HG03097 (cell line): ENCODE results near the gene LRRC4C.

Experiments used
- ATAC-seq: cut with Tn5 transposase; IDR thresholded peaks from one replicate; pipeline ENCODE4 v1.9.1; 2021; ENCODE audit not compliant: unreplicated experiment, low FRiP score

LRRC4C gene

DNA sequence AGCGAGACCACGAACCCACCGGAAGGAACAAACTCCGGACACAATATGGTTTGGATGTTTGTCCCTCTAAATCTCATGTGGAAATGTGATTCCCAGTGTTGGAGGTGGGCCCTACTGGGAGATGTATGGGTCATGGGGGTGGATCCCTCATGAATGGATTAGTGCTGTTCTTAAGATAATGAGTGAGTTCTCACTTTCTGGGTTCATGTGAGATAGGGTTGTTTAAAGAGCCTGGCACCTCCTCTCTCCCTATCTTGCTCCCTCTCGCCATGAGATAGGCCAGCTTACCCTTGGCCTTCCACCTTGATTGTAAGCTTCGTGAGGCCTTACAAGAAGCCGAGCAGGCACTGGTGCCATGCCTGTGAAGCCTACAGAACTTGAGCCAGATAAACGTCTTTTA lies 184.6 kb downstream of the LRRC4C start:
- ATAC-seq = no peak

DNA sequence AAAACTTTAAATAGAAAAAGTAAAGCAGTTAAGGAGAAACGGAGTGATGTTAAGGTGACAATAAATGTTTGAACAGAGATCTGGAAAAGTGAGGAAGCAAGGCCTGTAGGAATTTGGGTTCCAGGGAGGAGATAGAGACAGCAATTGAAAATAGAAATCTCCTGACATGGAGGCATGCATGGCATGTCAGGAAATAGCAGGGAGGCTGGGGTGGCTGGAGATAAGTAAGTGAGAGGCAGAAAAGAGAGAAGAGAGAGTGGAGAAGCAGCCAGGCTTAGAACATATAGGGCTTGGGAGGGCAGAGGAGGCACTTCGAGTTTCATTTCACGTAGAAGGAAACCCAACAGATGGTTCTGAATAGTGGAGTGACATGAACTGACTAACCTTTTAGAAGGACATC lies 185.5 kb downstream of the LRRC4C start:
- no peak for ATAC-seq

DNA sequence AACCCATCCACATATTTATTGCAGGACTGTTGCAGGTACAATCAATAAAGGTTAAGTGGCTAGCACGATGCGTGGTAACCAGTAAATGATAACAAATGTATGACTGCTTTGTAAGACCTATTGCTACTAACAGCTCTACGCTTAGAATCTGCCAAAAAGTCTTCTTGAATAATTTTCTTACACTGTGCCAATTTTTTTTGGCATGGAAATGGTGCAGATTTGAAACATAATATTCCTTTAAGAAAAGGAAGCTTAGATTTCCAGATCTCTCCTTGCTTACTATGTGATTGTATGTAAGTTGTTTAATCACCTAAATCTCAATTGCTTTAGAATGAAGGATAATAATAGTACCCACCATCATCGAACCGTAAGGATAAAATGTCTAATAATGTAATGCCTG lies 192.0 kb downstream of the LRRC4C start:
- no peak for ATAC-seq

DNA sequence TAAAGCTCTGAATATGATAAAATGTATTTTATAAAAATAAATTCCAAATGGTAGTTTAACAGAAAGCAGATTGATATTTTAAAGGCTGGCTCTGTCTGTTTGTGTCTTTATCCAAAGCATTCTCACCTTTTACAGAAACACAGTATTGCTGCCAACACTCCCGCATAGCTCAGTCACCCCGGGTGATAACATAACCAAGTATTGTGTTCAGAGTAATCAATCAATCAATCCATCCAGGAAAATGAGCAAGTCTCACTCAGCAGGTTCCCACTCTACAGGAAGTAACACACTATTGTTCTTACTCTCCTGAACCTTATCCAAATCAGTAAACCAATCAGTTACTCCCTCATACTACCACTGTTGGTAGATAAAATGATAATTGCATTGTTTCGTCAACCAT lies 203.4 kb downstream of the LRRC4C start:
- no peak for ATAC-seq

DNA sequence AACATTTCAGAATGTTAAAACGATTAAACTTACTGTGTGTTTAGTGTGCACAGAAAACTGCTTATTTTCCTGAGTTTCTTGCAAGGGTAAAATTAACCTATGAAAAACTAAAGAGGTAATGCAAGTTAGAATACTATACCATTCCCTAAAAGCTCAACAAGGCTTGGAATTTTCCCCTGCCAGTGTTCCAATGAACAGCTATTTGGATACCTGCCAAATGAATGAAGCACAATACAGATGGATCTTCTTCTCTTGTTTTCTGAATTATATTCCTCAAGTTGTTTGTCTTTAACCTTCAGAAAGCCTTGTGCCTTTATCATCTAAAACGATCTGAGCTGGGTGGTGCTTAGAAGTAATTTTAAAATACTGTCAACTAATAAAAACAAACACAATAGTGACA lies 204.5 kb downstream of the LRRC4C start:
- no peak for ATAC-seq

DNA sequence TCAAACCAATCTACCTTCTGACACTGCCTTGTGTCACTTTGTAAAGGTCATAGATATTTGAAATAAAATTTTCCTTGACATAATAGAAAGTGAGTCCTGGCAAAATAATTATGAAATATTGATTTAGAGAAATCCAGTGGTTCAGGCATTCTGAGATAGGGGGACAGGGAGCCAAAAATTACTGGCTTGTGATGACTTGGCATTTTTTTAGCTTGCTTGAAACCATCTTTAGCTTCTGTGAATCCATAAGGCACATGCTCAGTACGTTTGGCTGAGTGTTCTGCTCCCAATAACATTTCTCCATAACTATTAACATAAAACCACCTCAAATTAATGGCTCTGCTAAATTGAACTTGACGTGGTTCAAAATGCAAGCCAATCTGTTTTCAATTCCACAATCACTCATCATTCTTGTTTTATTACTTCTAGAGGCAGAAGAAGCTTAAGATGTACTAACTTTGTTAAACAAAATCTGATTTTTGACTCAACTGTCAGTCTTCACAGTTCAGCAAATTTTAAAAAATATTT lies 209.0 kb downstream of the LRRC4C start:
- ATAC-seq = no peak

DNA sequence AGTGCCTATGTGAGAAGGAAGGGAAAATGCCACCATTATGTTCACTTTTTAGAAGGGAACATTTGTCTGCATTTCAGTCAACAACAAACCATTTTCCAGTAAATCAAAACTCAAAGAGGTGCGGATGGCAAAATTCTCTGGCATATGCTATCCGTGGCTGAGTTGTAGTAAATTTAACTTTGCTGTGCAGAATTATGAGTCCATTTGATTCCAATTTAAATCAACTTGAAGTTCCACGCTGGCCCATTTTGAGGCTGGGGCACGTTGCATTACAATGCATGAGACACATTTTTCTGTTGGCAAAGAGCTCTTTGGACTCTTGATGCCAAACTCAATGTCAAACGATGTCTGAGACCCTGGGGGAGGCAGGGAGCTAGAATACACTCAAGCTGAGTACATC lies 211.8 kb downstream of the LRRC4C start:
- no peak for ATAC-seq

DNA sequence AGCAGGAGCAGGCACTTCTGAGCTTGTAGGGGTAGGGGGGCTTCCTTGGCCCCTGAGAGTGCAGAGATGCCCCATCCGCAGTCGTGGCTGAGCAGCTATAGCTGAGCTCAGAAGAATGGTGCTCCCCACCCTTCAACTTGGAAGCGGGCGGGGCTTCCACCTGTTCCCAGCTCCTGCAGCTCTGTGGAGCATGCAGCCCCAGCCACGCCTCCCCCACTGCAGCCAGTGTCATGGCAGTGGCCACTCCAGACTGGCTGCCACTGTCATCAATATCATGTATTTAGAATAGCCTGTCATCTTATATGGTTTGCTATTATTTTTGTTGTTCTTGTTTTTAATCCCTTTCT lies 213.1 kb downstream of the LRRC4C start:
- ATAC-seq = no peak

DNA sequence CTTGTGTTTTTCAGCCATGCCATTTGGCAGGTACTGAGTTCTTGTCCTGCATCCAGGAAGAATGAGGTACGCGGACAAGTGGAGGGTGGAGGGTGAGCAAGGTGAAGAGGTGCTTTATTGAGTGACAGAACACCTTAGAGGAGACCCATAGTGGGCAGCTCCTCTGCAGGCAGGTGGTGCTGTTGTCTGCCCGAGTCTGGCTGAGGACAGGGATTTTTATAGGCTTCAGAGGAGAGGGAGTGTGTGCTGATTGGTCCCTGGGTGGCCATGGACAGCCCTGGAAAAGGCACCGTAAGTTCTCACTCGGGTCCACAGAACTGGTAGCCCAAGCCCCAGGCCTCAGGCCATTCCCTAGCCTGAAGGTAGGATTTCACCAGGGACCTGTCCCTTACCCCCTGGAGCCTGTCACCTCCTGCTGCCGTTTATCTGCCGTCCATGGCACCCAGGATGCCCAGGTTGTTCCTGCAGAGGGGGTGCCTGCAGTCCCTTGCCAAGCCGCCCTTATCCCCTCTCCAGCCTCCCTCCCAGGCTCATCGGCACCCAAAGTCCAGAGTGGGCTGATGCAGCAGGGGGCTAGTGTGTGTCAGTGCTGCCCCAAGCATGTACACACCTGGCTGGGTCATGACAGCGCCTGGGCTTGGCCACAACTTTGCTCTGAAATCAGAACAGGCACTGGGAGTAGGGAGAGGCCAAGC lies 213.6 kb downstream of the LRRC4C start:
- no peak for ATAC-seq

DNA sequence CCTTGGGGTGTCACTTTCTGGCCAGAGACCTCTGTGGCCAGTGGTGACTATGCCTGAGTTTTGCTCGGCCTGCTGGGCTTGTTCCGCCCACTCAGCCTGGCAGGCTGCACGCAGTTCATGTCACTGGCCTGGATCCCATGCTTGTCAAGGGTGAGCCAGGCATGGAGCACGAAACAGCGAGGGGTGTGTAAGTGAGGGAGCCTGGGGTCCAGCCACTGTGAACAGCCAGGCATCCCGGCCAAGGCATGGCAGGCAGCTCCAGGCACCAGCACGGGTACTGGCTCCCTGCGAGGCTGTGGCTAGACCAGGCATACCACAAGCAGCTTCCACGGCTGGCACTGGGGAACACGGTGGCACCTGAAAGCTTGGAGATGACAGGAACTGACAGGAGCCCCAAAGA lies 214.3 kb downstream of the LRRC4C start:
- ATAC-seq = no peak

DNA sequence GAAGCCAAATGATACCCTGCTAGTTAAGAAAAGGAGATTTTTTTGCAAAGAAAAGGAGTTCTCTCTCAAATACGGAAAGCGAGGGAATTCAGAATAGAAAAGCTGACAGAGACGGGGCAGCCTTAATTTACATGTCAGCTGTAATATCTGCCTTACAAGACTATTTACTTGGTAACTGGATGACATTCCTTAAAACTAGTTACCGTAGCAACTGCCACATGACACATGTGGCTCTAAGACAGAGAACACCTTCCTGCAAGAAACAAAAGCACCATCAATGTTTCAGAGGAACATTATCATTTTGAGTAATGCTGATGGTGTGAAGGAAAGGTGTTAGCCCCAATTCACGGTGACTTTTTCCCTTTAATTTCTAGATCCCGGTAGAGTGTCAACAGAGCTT lies 222.1 kb downstream of the LRRC4C start:
- no peak for ATAC-seq

DNA sequence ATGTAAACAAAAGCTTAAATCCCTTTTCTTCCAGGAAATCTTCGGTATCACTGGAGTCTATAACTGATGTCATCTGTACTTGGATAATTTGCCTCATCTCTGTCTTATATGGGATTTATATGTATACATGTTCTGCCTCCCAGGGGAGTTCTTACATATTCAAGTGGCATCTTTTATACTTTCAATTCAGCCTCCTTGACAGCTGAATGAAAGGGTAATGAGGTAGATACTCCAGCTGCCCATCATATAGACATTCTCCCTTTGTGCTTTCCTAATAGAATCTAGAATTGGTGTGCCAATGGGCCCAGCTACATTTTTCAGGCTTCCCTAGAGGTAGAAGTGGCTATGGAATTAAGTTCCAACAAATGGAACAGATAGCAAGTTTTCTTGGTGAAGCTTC lies 223.8 kb downstream of the LRRC4C start:
- ATAC-seq = no peak

DNA sequence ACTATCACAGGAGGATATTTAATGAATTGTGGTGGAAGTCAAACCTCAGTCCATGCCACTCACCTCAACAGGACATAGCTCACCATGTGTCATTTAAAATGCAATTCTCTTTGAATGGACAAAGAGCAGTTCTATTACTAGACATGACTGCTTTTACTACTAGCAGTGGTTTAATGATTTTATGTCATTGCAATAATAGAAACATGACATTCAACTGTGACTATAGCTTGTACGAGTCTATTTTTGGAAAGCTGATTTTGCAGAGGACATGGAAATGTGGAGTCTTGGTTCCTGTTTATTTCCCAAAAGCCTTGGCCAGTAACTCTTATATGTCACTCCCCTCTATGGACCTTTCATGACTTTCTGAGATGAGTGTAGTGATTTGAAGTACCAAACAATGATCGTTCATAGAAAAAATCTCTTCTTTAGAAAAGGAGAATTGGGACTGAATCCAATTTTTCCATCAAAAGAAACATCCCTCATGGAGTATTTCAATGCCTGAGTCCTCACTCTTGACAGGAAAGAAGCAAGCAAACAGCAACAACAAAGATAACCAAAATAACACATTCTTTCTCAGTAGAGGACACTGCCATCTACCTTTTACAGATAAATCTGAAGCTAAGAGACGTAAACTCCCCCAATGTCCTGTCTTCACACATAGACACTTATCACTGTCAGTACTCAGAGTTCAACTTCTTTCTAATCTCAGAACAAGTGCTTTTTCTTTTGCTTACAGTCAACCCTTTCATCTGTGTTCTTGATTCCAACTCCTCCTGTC lies 233.4 kb downstream of the LRRC4C start:
- no peak for ATAC-seq

DNA sequence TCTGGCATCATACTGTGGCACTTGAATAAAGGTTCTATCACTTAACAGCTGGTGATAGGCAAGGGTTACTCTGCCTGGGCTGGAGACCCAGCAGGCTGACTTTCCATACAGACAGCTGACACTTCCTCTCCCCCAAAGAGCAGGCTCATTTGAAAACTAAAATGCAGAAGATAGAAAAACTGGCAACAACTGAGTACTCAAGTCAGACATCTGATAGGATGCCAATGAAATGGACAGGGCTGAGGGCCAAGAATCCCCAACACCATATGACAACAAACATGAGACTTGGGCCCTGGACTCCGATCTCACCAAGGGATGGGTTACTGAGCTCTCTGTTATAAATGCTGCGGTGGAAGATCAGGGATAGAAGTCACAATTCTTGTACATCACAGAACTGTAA lies 237.2 kb downstream of the LRRC4C start:
- no peak for ATAC-seq

DNA sequence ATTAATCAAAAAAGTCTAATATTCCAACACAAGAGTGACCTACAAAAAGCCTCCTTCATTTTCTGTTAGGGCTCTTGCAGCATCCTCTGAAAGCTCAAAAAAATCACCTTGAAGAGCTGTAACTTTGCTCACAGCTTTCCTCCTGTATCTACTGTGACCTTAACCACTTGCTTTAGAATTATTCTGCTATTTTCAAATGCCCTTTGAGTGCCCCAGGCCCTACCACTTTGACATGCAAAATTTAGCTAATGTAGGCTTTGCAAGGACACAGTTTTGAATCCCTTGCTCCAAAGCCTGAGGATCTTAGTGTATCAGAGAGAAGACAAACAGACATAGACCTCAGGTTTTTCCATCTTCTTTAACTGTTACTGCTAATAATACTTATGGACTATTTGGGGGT lies 253.1 kb downstream of the LRRC4C start:
- ATAC-seq = no peak

DNA sequence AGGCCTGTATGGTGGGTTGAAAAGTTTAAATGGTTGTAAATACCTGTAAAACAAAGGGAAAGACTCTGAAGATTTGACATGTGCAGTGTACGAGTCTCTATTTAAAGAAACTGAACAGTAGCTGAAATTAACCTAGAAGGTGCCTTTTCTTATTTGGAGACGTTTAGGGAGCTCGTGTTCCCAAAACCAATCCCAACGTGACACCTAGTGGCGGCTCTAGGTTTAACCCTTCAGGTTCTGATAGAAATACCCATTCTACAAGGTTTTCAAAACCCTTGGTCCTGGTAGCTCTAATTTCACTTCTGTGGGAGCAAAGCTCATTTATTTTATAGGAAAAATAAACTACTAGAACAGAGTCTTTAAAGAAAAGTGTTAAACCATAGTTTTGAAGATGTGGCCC lies 258.3 kb downstream of the LRRC4C start:
- no peak for ATAC-seq

DNA sequence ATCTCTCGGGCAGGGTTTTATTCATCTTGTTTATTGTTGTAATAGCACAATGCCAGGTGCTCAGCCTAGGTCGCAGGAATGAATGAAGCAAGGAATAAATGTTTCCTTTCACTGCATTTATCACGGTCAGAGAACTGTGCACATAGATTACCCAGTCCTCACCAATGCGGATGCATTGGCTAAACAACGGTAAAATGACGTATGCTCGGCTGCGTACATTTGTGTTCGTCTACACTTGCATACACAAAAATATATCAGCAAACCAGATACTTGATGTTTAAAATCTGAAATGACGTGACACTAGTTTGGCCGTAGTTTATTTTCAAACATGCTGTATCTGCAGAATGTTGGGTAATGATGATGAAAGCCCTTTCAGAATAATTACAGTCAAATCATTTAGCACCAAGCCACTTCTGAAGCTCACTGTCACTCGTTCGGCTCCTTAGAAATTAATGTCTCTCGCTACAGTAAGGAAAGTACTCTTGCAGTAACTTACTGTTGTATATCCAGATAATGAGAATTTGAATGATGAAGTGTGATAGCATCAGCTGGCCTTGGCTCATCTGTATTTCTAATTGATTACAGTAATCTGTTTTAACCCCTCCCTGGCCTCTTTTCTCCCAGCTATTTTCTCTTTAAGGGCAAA lies 268.9 kb downstream of the LRRC4C start:
- no peak for ATAC-seq

DNA sequence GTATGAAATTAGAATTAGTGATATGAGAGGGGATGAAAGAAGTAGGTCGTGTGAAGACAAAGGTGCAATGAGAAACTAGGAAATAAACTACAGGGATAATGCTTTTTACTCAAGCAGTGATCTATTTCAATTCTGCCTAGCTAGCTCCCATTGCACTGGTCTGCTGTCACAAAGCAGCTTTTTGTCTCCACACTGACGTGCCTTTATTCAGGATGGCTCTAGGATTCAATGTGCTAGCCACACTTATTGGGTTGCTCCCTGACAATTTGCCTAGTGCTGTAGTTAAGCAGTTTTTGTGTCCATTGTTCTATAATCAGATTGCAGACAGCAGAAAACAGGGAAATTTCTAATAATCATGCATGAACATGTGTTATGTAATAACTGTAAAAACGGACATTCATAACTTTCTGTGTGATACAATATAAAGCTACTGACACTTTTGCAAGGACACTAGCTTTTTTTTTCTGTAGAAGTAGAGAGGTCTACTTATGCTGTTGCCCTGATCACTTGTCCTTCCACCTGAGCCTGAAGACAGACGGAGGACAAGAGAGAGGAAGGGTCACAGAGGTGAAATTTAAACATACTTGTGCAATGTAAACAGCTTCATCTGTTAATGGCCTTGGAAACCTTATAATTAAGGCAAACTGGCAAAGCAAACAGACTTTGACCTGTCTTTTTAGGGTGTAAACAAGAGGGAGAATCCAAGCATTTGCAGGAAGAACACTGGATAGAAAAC lies 269.6 kb downstream of the LRRC4C start:
- ATAC-seq = no peak

DNA sequence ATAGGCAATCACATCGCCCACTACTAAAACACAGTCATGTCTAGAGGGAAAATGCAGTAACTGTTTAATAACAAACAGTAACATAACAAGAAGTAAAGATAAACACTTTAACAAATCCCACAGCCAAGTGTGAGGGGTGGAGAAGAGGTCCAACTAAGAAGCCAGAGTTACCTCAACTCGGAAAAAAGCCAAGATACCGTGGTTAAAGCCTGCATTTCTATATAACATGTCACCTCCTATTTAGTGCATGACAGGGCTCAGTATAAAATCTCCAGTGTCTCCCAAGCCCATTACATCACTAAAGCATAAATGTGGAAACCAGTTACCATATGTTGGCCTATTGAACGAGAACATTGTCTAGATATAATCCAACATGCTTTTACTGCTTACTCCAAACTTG lies 281.7 kb downstream of the LRRC4C start:
- no peak for ATAC-seq

DNA sequence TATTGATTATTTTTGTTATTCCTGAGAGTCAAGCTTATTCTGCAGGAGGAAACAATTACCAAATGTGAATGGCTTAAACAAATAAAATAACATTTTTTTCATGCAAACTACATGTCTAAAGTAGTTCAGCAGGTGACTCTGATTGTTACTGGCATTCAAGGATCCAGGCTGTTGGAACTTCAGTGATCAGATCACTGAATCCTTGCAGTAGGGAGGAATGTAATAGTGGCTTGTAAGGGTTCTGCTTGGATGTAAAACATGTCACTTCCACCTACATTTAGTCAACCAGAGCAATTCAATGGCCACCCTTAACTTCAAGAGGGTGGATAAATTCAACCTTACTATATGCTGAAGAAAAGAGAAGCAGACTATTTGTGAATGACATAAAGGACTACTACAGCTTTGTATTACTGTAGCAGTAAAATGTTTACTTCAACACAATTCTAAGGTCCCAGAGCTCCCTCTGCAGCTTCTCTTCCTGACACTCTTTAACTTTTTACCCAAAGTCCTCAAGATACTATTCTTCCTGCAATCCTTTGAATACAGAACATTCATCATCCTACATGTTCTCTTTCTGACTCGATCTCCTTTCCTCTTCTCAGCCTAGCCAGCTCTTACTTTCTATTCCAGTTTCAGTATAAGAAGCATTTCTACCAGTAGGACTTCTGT lies 284.0 kb downstream of the LRRC4C start:
- no peak for ATAC-seq

DNA sequence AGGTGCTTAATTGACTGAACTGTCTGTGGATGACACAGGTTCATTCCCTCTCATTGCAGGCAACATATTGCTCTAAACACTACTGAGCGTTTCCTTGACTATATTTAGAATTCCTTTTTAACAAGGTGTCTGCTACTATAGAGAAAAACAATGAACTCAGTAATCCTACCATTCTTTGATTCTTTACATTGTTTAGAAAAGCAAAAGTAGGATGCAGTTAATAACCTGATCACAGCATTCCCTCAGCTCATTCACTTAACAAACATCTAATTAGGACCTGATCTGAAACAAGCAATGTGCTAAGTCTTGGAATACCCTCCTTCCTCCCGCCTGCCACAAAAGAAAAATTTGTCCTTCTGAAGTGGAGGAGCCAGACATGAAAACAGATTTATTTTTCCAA lies 313.1 kb downstream of the LRRC4C start:
- no peak for ATAC-seq
